Camera-type eye (tissue), 1 donor: Measurements from ENCODE around the gene GPC1. TPM values are rescaled to one million over a fixed set of nuclear protein-coding genes. Genes with fewer than 3 reads are reported as not detected.

Experiments used
- total RNA-seq: library from RNA; depleted of rRNA; stranded (reverse); fragments of >200 nt; gene quantifications from one replicate; pipeline ENCODE4 v1.2.3, GENCODE V29; 2014

The GPC1 gene
- total RNA-seq: 51.4 TPM

GRCh38 chr2:240435457-240435947 is at the start of gene GPC1:
TSS of gene GPC1 (plus strand) at chr2:240435663. CDS start at chr2:240435919, 256 bp downstream.

Other genes starting within 250 kb of the GPC1 start
- gene ANKMY1, start 122.3 kb downstream of the GPC1 start, total RNA-seq: 13.5 TPM
- gene DUSP28, start 124.7 kb downstream of the GPC1 start, total RNA-seq: 6.6 TPM
- 25.6 TPM for gene RNPEPL1, start 132.8 kb downstream of the GPC1 start, total RNA-seq
- 31.4 TPM for gene CAPN10, start 151.1 kb downstream of the GPC1 start, total RNA-seq
- 1.2 TPM for gene GPR35, start 189.8 kb downstream of the GPC1 start, total RNA-seq
- gene AQP12B, start 247.2 kb downstream of the GPC1 start, total RNA-seq: not detected